Measurements from ENCODE around the gene ANKIB1.
"Not testable (repeated sequence)": the region's sequence is repeated elsewhere in the genome, so short reads cannot be mapped to it uniquely, and the experiment has no call there.

The ANKIB1 gene

GRCh38 chr7:92331508-92331907 lies 85.7 kb downstream of the ANKIB1 start:
- no peak for DNase-seq

GRCh38 chr7:92332782-92333181 lies 87.0 kb downstream of the ANKIB1 start:
- DNase-seq, result no peak

- no peak for DNase-seq
Measured at GRCh38 chr7:92333866-92334265, 88.1 kb downstream of the ANKIB1 start.

- DNase-seq, result no peak
Measured at GRCh38 chr7:92335574-92335973, 89.8 kb downstream of the ANKIB1 start.

- no peak for DNase-seq
Measured at GRCh38 chr7:92336662-92337340, 91.0 kb downstream of the ANKIB1 start.

- DNase-seq, result no peak
Measured at GRCh38 chr7:92340016-92340415, 94.2 kb downstream of the ANKIB1 start.

- no peak for DNase-seq
Measured at GRCh38 chr7:92343714-92344113, 97.9 kb downstream of the ANKIB1 start.

GRCh38 chr7:92352009-92352408 lies 106.2 kb downstream of the ANKIB1 start:
- DNase-seq, result no peak

- DNase-seq, result no peak
Measured at GRCh38 chr7:92354214-92354613, 108.4 kb downstream of the ANKIB1 start.

- no peak for DNase-seq
Measured at GRCh38 chr7:92356406-92356805, 110.6 kb downstream of the ANKIB1 start.

GRCh38 chr7:92357260-92357659 lies 111.5 kb downstream of the ANKIB1 start:
- DNase-seq, result no peak

- not testable (repeated sequence) for DNase-seq
Measured at GRCh38 chr7:92359179-92359578, 113.4 kb downstream of the ANKIB1 start.

- no peak for DNase-seq
Measured at GRCh38 chr7:92359801-92360200, 114.0 kb downstream of the ANKIB1 start.

- no peak for DNase-seq
Measured at GRCh38 chr7:92360387-92360786, 114.6 kb downstream of the ANKIB1 start.

GRCh38 chr7:92362131-92362530 lies 116.4 kb downstream of the ANKIB1 start:
- no peak for DNase-seq

GRCh38 chr7:92366730-92367129 lies 121.0 kb downstream of the ANKIB1 start:
- no peak for DNase-seq

GRCh38 chr7:92368741-92369140 lies 123.0 kb downstream of the ANKIB1 start:
- DNase-seq, result no peak

- no peak for DNase-seq
Measured at GRCh38 chr7:92375013-92375412, 129.2 kb downstream of the ANKIB1 start.

GRCh38 chr7:92391071-92391470 lies 145.3 kb downstream of the ANKIB1 start:
- DNase-seq, result no peak

- no peak for DNase-seq
Measured at GRCh38 chr7:92397542-92397941, 151.8 kb downstream of the ANKIB1 start.

GRCh38 chr7:92400013-92400412 lies 154.2 kb downstream of the ANKIB1 start:
- DNase-seq, result no peak

- DNase-seq, result no peak
Measured at GRCh38 chr7:92402920-92403759, 157.4 kb downstream of the ANKIB1 start.

GRCh38 chr7:92403760-92404074 lies 157.9 kb downstream of the ANKIB1 start:
- no peak for DNase-seq

GRCh38 chr7:92404170-92404614 lies 158.4 kb downstream of the ANKIB1 start:
- no peak for DNase-seq

- DNase-seq, result no peak
Measured at GRCh38 chr7:92409357-92409756, 163.6 kb downstream of the ANKIB1 start.
